ENCODE results near the gene FCHO2.

FCHO2 gene

DNA sequence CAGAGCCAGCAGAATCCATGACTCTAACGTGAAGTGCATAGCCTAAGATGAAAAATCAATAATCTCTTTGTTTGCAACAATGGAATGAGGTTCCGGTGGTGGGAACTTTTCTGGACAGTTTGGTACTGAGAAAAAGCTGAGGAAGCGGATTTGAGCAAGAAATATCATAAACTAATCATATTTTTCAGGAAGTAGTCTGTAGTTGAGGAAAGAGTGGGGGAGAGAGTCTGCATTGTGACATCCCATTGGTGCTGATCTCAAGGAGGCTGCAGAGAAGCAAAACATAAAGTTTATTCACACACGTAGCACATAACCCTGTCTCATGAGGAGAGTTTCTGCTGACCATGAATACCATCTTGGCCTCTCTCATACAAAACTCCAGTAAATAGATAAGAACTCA lies 15.8 kb upstream of the FCHO2 start:
- TF ChIP-seq, protein P1, sequence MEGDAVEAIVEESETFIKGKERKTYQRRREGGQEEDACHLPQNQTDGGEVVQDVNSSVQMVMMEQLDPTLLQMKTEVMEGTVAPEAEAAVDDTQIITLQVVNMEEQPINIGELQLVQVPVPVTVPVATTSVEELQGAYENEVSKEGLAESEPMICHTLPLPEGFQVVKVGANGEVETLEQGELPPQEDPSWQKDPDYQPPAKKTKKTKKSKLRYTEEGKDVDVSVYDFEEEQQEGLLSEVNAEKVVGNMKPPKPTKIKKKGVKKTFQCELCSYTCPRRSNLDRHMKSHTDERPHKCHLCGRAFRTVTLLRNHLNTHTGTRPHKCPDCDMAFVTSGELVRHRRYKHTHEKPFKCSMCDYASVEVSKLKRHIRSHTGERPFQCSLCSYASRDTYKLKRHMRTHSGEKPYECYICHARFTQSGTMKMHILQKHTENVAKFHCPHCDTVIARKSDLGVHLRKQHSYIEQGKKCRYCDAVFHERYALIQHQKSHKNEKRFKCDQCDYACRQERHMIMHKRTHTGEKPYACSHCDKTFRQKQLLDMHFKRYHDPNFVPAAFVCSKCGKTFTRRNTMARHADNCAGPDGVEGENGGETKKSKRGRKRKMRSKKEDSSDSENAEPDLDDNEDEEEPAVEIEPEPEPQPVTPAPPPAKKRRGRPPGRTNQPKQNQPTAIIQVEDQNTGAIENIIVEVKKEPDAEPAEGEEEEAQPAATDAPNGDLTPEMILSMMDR (IDR thresholded peaks at IDR 0.05; ENCODE audit: low read depth, low read length, missing control alignments): no peak
- no peak overlapping the region for H3K4me3 ChIP-seq (replicated peaks; ENCODE audit: low read depth, low read length)
- no peak for DNase-seq (ENCODE audit: extremely low read depth, low read depth)

DNA sequence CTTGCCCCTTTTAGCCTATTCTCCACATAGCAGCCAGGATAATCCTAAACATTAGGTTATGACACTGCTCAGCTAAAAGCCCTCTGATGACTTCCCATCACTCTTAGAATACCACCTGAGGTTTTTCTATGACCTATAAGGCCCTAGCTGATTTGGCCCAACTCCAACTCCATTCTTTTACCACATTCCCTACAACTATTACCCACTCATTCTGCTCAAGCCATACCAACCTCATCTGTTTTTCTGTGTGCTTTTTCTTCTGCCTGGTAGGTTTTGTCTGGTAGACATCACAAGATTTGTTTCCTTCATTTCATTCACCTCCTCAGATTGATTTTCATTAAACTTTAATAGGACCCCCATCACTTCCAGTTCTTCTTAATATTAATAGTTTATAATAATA lies 12.5 kb upstream of the FCHO2 start:
- H3K4me3 ChIP-seq (replicated peaks; ENCODE audit: low read depth, low read length): no peak overlapping the region
- no peak for DNase-seq (ENCODE audit: extremely low read depth, low read depth)
- TF ChIP-seq, protein P1 (IDR thresholded peaks at IDR 0.05; ENCODE audit: low read depth, low read length, missing control alignments): no peak

GRCh38 chr5:72947498-72947897 lies 8.3 kb upstream of the FCHO2 start:
- no peak for DNase-seq (ENCODE audit: extremely low read depth, low read depth)
- no peak overlapping the region for H3K4me3 ChIP-seq (replicated peaks; ENCODE audit: low read depth, low read length)
- TF ChIP-seq, protein P1 (IDR thresholded peaks at IDR 0.05; ENCODE audit: low read depth, low read length, missing control alignments): no peak

DNA sequence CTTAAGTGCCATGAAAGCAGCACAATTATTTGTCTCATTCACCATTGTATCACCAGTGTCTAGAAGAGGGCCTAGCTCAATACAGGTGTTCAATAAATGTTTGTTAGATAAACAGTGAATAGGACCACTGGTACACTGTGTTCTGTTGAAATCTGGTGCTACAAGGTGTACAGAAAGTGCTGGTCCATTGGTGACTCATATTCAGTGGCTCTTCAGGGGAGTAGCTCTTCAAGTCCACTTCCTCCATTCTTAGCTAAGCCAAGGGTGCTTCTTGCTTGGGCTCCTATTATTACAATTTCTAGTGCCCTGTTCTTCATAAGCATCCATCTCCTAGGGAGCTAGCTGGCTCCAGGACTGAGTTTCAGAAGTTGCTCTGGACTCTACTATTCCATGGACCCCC lies 6.4 kb upstream of the FCHO2 start:
- no peak overlapping the region for H3K4me3 ChIP-seq (replicated peaks; ENCODE audit: low read depth, low read length)
- TF ChIP-seq, protein P1 (IDR thresholded peaks at IDR 0.05; ENCODE audit: low read depth, low read length, missing control alignments): no peak
- DNase-seq (ENCODE audit: extremely low read depth, low read depth): no peak

- H3K4me3 ChIP-seq (replicated peaks; ENCODE audit: low read depth, low read length): peak overlapping the region; percentile 1; the same call in 1 of the 2 replicates
- TF ChIP-seq, protein P1 (IDR thresholded peaks at IDR 0.05; ENCODE audit: low read depth, low read length, missing control alignments): no peak
- DNase-seq (ENCODE audit: extremely low read depth, low read depth): no peak
Measured at GRCh38 chr5:72951671-72952468, 4.0 kb upstream of the FCHO2 start.

DNA sequence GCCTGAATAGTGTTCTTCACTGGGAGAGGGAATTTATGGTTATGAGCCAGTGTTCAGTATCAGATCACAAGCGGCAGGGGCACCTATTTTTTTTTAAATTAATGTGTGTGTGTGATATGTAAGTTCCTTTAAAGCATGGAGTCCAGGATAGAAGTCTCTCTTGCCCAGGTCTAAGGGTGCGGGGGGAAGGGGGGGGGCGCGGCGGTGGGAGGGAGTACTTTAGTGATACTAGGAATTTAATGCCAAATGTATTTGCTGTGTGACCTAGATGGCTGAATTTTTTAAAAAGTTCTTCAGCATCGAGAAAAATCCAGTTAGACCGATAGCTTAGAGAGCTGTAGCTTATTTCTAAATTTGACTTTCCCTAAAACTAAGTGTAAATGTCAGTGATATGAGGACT lies 1.5 kb upstream of the FCHO2 start:
- TF ChIP-seq, protein P1 (IDR thresholded peaks at IDR 0.05; ENCODE audit: low read depth, low read length, missing control alignments): no peak
- no peak for DNase-seq (ENCODE audit: extremely low read depth, low read depth)
- peak overlapping the region; percentile 69; the same call in 1 of the 2 replicates for H3K4me3 ChIP-seq (replicated peaks; ENCODE audit: low read depth, low read length)

Measured in HFF-Myc (cell line).